ENCODE measurements around the gene CES2. TPM values are rescaled to one million over a fixed set of nuclear protein-coding genes. Genes with fewer than 3 reads are reported as not detected.

Gene CES2
- total and polyA plus RNA-seq, 2 of the 8 experiments (the other 6 are each of a cell fraction or from before 2014, with no cell fraction given) = 8.6 to 14.7 TPM

GRCh38 chr16:66949472-66949871 lies 14.2 kb downstream of the CES2 start (continued):
- TF ChIP-seq USF2 (IDR thresholded peaks at IDR 0.05; ENCODE audit: low read length) (no peak), MAFK (IDR thresholded peaks at IDR 0.05; ENCODE audit: low read depth, low read length) (no peak), NRF1 (IDR thresholded peaks at IDR 0.05; ENCODE audit: low read depth, low read length) (no peak)

Measured in H1 (cell line).